C1 segment of cervical spinal cord (tissue), 14 donors: ENCODE results near the gene LCN9.

ENCODE experiments used
- DNase-seq, 14 donors: peaks; one replicate each; lab custom pipeline; 2025; lab: John Stamatoyannopoulos, UW

Gene LCN9

GRCh38 chr9:135698236-135698635, 35.1 kb downstream of the LCN9 start:
- no peak for DNase-seq

DNA sequence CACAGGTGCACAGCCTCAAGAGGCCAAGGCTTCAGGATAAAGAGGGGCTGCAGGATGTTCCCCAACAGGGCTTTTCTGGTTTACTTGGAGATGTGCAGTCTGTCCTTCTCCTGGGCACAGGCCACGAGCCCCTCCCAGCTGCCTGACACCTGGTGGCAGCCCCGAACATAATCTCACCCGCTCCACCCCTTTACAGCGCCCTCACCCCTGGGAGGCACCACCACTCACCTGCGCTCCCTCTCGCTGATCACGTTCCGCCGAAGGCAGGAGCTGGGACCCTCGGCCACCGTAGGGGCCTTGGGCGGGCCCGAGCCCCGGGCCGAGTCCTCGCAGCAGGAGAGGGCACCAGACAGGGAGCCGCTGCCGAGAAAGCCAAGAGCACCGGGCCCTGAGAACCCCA, 35.7 kb downstream of the LCN9 start:
- no peak for DNase-seq

- no peak for DNase-seq
Observed at GRCh38 chr9:135699440-135699839, 36.3 kb downstream of the LCN9 start, which contains the start of gene SOHLH1. Gene SOHLH1 (minus strand): TSS chr9:135699481. CDS start chr9:135699467, 14 bp downstream.

- no peak for DNase-seq
Observed at GRCh38 chr9:135700525-135700924, 37.4 kb downstream of the LCN9 start.

- no peak for DNase-seq
Observed at GRCh38 chr9:135701067-135701958, 38.2 kb downstream of the LCN9 start.

DNA sequence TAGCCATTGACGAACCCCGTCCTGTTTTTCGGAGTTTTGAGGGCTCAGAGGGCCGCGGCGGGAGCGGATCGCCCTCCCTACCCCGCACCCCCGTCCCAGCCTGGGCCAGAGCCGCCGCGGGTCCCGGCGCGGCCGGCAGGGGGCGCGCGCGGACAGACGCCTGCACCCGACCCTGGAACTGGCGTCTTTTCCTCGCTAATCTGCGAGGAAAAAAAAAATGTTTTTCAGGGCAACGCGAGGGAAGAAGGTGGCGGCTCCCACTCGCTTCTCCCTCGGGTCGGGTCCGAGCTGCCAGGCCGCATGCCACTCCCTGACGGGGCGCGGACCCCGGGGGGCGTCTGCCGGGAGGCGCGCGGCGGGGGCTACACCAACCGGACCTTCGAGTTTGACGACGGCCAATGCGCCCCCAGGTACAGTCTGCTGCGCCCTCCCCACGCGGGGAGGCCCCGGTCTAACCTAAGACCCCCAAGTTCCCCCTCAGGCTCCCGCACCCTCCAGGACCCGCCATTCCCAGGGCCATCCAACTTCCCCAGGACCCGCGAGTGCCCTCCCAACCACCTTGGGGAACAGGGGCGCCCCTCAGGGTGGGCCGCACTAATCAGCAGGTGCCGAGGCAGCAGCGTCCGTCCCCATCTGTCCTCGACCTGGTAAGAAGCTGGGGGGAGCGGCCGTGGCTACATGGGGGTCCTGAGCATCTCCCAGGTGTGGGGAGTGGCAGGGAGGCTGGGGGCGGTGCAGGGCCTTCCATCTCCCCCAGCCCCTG, 39.0 kb downstream of the LCN9 start, which contains the start of gene KCNT1:
Gene KCNT1, plus strand, starts transcription at position 227 of the 763 bp plus-strand sequence. Its CDS starts 74 bp downstream, at position 301.
- peak in 4 of 14 donors; percentile 10 to 52 (median 14) for DNase-seq

- no peak for DNase-seq
Observed at GRCh38 chr9:135703726-135704125, 40.6 kb downstream of the LCN9 start.

- DNase-seq = no peak
Observed at GRCh38 chr9:135704483-135704882, 41.4 kb downstream of the LCN9 start.

DNA sequence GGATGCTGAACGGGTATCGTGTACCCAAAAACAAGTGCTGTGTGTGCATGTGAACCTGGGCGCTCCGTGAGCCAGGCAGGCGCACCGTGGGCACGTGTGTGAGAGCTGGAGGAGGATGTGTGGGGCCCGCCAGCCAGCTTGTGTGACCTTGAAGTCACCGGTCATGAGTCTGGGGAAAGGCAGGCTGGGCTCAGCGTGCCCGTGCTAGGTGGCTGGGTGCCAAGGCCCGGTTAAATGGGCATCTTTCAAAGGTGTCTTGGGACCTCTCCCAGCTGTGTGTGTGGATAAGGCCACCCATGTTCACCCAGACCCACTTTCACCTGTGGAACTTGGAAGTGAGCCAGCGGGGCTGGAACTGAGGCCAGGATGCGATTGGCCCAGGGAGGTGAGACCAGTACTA, 42.3 kb downstream of the LCN9 start:
- no peak for DNase-seq

DNA sequence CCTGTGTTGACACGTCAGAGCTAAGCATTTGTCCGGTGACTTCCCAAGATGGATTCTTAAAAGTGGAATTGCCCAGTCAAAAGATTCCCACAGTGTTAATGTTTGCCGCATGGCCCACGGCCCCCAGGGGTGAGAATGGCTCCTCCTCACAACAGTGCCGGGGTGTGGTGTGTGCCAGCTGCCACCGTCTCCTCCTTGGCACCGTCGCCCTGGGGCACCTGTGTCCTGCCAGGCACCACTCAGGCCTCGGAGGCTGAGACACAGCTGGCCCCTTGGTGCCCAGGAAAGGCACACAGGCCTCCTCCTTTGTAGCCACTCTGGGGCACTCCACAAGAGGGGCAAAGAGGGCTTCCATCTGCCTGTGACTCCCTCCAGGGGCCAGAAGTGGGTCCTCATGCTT, 43.2 kb downstream of the LCN9 start:
- DNase-seq = no peak

DNA sequence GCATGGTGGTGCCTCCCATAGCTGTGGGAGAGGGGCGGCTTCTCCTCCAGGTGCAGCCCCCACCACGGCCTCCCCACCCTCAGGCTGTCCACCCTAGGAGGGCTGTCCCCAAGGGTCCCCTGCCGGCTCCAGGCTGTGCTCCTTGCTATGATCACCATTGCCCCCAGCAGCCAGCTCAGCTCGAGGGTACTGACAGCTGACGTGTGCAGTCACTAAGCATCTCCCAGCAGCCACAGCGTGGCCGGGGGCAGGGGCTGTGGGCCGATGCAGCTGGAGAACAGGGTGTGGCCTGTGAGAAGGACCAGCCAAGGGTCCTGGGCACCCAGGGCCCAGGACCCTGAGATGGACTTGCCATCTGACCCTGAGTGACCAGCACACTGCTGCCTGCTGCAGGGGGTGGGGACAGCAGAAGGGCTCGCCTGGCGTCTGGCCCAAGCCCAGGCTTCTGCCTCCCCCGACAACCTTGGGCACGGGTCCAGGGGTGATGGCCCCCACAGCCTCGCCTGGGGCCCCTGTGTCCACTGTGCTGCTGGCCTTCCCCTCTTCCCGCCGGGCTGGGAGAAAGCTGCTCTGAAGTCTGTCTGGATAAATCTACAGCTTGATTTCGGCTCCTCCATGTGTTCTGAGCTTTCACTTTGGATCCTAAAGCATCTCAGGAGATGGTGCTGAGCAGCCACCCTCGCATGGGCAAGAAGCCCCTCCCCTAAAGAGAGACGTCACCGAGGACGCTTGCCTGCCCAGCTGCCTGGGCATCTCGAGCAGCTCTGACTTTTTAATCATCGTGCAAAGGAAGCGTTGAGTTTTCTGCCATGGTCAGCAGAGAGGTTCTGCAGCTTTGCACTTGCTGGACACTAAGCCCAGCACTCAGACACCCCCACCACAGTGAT, 44.4 kb downstream of the LCN9 start:
- DNase-seq = no peak

DNA sequence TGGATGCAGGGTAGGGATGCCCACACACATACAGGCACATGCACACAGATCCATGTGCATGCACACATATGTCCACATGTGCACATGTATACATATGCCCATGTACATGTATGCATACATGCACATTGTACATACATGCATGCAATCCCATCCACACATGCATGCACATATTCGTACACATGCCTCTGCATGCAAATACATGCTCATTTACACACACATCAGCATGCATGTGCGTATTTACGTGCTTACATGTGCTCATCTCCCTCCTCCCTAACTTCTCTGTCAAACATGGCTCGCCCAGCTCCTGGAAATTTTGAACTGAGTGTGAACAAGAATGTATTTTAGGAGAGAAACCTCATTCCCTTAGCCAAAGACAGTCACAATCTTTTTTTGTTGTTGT, 45.1 kb downstream of the LCN9 start:
- DNase-seq = no peak

DNA sequence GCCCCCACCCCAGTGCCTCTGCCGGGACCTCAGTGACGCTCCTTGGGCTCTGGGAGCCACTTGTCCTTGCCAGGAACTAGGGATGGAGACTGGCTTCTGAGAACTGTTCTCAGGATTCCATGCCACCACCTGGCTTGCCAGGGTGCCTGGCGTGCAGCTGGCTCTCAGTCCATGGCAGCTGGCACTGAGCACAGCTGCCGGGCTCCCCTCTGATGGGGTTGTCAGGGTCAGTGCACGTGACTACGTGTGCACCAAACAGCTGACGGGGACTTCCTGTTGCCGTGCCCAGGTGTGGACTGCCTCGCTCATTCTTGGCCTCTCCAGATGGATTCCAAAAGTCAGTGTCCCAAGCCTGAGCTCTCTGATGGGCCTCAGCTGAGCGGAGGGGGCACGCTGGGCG, 48.3 kb downstream of the LCN9 start:
- no peak for DNase-seq

DNA sequence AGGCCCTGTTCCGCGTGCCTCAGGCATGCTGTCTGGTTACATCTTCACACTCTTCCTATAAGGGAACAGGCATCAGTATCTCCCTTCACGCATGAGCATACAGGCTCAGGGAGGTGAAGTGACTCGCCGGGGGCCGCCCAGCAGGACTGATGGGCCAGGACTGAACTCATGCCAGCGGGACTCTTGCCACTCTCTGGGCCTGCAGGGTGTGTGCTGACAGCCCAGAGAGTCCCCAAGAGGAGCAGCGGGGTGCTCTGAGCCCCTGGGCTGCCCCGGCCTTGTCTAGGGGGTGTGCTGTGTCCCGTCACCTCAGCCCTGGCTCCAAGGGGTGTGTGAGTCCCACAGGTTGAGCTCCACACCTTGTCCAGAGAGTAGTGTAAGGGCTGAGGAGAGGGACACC, 48.8 kb downstream of the LCN9 start:
- DNase-seq = no peak

GRCh38 chr9:135712613-135713295, 49.6 kb downstream of the LCN9 start:
- no peak for DNase-seq

DNA sequence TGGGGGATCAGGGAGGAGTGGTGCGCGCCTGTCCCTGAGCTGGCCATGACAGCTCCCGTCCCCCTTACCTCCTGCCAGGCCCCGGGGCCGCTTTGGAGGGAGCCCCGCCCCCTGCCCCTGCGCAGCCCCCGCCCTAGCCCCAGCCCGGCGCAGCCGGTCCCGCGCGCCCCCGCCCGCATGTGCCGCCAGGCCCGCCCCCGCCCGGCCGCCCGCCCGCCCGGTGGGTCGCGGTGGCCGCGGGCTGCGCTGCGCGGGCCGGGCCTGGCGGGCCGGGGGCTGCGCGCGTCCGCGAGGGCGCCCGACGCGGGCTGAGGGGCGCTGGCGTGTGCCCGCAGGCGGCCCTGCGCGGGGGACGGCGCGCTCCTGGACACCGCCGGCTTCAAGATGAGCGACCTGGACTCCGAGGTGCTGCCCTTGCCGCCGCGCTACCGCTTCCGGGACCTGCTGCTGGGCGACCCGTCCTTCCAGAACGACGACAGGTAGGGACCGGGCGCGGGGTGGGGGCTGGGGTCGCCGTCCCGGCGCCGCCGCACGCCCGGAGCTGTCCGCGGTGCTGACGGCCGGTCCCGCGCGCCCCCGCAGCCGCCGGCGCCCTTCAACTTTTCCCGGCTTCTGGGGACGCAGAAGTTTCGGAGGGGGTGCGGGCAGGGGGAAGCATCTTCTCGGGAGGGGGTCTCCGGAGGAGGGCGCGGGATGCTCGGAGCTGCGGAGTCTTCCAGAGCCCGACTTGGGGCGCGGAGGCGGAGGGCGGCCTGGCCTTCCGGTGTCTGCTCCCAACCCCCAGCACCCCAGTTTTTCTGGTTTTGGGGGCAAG, 51.3 kb downstream of the LCN9 start:
- DNase-seq = no peak

GRCh38 chr9:135715056-135715595, 52.0 kb downstream of the LCN9 start:
- no peak for DNase-seq

DNA sequence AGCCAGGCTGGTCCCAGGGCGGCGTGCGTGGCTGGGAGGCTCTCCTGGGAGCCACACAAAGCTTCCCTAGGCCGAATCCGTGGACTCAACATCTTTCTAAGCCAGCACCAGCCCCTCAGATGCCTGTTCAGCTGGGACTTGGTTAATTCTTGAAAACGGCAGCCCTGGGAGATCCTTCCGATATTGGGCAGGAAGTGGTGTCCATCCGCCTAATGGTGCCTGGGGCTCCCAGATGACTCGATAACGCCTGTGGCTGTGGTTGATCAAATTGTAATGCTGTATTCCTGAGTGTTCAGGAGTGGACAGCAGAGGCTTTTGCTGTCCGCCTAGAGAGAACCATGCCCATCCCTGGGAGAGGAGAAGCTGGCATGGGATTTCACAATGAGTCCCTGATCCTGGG, 52.9 kb downstream of the LCN9 start:
- DNase-seq = no peak
